GM12891 (cell line): ENCODE results near the gene SUMF1.

Experiments
- PAX5 ChIP-seq: IDR thresholded peaks from 2 replicates; pipeline ENCODE4 v1.6.1; 2011; ENCODE audit warnings: low read length, moderate library complexity, mild to moderate bottlenecking; ENCODE audit not compliant: insufficient read depth, severe bottlenecking
- POLR2A ChIP-seq: IDR thresholded peaks from 2 replicates; pipeline ENCODE4 v1.6.1; 2011; ENCODE audit warnings: low read depth, low read length, control low read depth
- TAF1 ChIP-seq: IDR thresholded peaks from 2 replicates; pipeline ENCODE4 v1.6.1; 2011; ENCODE audit warnings: low read depth, low read length, control low read depth

DNA sequence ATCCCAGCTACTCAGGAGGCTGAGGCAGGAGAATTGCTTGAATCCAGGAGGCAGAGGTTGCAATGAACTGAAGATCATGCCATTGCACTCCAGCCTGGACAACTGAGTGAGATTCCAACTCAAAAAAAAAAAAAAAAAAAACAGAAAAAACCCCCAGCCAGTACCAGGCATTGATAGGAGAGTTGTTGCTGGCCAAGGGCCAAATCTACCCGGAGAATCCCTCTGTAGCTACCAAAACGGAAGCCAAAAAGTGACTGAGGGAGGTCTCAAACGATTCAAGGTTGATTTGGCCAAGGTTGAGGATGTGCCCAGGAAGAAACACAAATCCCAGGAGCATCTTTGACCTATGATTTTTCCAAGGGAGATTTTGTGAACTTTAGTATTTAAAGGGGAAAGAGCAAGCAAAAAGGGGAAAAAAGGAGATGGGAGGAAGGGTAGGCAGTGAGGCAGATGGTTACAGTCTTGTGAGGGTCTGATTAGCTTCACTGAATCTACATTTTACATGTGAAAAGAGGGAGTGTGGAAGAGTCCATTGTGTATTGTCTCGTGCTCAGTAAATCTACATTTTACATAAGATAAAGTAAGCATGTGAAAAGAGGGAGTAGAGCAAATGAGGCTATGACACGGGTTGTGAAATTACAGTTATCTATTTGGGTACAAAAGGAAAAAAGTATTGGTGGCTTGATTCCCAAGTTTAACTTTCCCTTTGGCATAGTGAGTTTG is 131.1 kb downstream of the SUMF1 start:
- TF ChIP-seq TAF1 = no peak
- TF ChIP-seq PAX5 = no peak
- no peak for TF ChIP-seq POLR2A
